RWPE1 (cell line): ENCODE data around the gene RFESD.

ENCODE experiments used
- CTCF ChIA-PET: fragments of 350-600 bp; sonication (Branson Sonifier 250); formaldehyde crosslinking; extraction: SDS; loops from one replicate; lab custom pipeline; 2021; lab: Yijun Ruan, JAX
- POLR2A ChIA-PET: fragments of 400-600 bp; formaldehyde crosslinking; extraction: SDS; loops from one replicate; lab custom pipeline; 2020; ENCODE audit warnings: antibody characterized with exemption; ENCODE audit not compliant: low non-redundant PET; lab: Yijun Ruan, JAX
- DNase-seq: peaks from one replicate; pipeline ENCODE4 v3.0.0; 2012; ENCODE audit warnings: low spot score
- H3K27ac ChIP-seq: fragments of 450-650 bp; 2 replicates; pipeline ENCODE4 v1.5.1; 2017
- CTCF ChIP-seq: fragments of 450-650 bp; conservative IDR thresholded peaks from 2 replicates; pipeline ENCODE4 v1.5.1; 2017; ENCODE audit warnings: low read depth, mild to moderate bottlenecking

RFESD gene

GRCh38 chr5:95624368-95624767 is 22.2 kb upstream of the RFESD start:
- CTCF ChIA-PET, result no interaction called here
- POLR2A ChIA-PET, result no interaction called here

GRCh38 chr5:95626701-95627100 is 19.9 kb upstream of the RFESD start:
- ChIA-PET POLR2A (no interaction called here), CTCF (no interaction called here)
- no peak for DNase-seq
- no peak for TF ChIP-seq CTCF
- no peak overlapping the region for H3K27ac ChIP-seq

More at GRCh38 chr5:95624368-95624767, 22.2 kb upstream of the RFESD start:
- no peak overlapping the region for H3K27ac ChIP-seq
- DNase-seq, result no peak
- no peak for TF ChIP-seq CTCF

DNA sequence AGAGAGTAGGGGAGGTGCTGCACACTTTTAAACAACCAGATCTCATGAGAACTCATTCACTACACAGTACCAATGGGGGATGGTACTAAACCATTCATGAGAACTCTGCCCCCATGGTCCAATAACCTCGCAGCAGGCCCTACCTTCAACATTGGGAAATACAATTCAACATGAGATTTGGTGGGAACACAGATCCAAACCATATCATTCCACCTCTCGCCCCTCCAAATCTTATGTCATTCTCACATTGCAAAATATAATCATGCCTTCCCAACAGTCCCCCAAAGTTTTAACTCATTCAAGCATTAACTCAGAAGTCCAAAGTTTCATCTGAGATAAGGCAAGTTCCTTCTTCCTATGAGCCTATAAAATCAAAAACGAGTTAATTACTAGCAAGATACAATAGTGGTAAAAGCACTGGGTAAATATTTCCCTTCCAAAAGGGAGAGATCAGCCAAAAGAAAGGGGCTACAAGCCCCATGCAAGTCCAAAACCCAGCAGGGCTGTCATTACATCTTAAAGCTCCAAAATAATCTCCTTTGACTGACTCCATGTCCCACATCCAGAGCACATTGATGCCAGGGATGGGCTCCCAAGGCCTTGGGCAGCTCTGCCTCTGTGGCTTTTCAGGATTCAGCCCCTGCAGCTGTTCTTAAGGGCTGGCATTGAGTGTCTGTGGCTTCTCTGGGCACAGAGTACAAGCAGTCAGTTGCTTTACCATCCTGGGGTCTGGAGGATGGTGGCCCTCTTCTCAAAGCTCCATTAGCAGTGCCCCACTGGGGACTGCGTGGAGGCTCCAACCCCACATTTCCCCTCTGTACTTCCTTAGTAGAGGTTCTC is 18.4 kb upstream of the RFESD start:
- no peak for TF ChIP-seq CTCF
- DNase-seq, result no peak
- ChIA-PET POLR2A (no interaction called here), CTCF (no interaction called here)
- no peak overlapping the region for H3K27ac ChIP-seq

GRCh38 chr5:95628933-95629332 is 17.6 kb upstream of the RFESD start:
- ChIA-PET POLR2A (no interaction called here), CTCF (interaction anchor here (0.6 kb wide), 1 partner anchor 211 kb away, joined by 3 read pairs; no protein-coding TSS in a partner anchor)
- H3K27ac ChIP-seq, result no peak overlapping the region
- no peak for DNase-seq
- no peak for TF ChIP-seq CTCF

- no peak for TF ChIP-seq CTCF
- ChIA-PET CTCF (interaction anchor here (0.6 to 1.6 kb wide), 2 partner anchors 10 to 13 kb away, joined by 3 to 4 read pairs; no protein-coding TSS in a partner anchor), POLR2A (no interaction called here)
- no peak overlapping the region for H3K27ac ChIP-seq
- DNase-seq, result no peak
These were observed 16.1 kb upstream of the RFESD start for GRCh38 chr5:95630394-95630917.

- H3K27ac ChIP-seq, result no peak overlapping the region
- DNase-seq, result peak; percentile 66
- ChIA-PET CTCF (interaction anchor here (0.5 to 1.6 kb wide), 4 partner anchors 9 to 43 kb away, joined by 3 to 7 read pairs (median 6); no protein-coding TSS in a partner anchor), POLR2A (no interaction called here)
- no peak for TF ChIP-seq CTCF
These were observed 15.2 kb upstream of the RFESD start for GRCh38 chr5:95631255-95631958.
